SK-N-SH treated with all-trans-retinoic acid at 6 μM for 48 hours (cell line): ENCODE measurements around the gene C10orf95.
A peak's percentile ranks its signal among the peaks of the same experiment; 100 is the strongest.

ENCODE experiments used
- ATAC-seq: fragments of 200-7000 bp; cut with Tn5 transposase; 3 replicates; pipeline ENCODE4 v1.9.1; 2020; ENCODE audit warnings: mild to moderate bottlenecking, moderate library complexity
- ARNTL ChIP-seq: fragments of 450-650 bp; formaldehyde crosslinking; IDR thresholded peaks from 2 replicates; pipeline ENCODE4 v1.5.0; 2020; ENCODE audit warnings: low read depth, mild to moderate bottlenecking, moderate library complexity, borderline replicate concordance
- BACH2 ChIP-seq: fragments of 250-450 bp; sonication (Bioruptor Pico); IDR thresholded peaks from 2 replicates; pipeline ENCODE4 v1.9.0; 2021; ENCODE audit warnings: mild to moderate bottlenecking, borderline replicate concordance
- CSDC2 ChIP-seq: fragments of 250-450 bp; sonication (Bioruptor Pico); IDR thresholded peaks from 2 replicates; pipeline ENCODE4 v1.5.0; 2020; ENCODE audit warnings: mild to moderate bottlenecking, moderate library complexity
- ESRRG ChIP-seq: fragments of 250-450 bp; sonication (Bioruptor Pico); IDR thresholded peaks from 2 replicates; pipeline ENCODE4 v1.6.1; 2021; ENCODE audit warnings: mild to moderate bottlenecking
- GLIS3 ChIP-seq: fragments of 250-450 bp; sonication (Bioruptor Pico); IDR thresholded peaks from 2 replicates; pipeline ENCODE4 v1.5.0; 2020; ENCODE audit warnings: mild to moderate bottlenecking, moderate library complexity
- ISL1 ChIP-seq: fragments of 250-450 bp; sonication (Bioruptor Pico); IDR thresholded peaks from 2 replicates; pipeline ENCODE4 v2.1.2; 2022; ENCODE audit warnings: mild to moderate bottlenecking, moderate library complexity
- PATZ1 ChIP-seq: fragments of 250-450 bp; sonication (Bioruptor Pico); IDR thresholded peaks from 2 replicates; pipeline ENCODE4 v1.8.0; 2020; ENCODE audit warnings: mild to moderate bottlenecking, moderate library complexity, borderline replicate concordance
- SNAI2 ChIP-seq: fragments of 250-450 bp; sonication (Bioruptor Pico); IDR thresholded peaks from 2 replicates; pipeline ENCODE4 v1.5.0; 2020; ENCODE audit warnings: mild to moderate bottlenecking, moderate library complexity
- TCF4 ChIP-seq: fragments of 250-450 bp; sonication (Bioruptor Pico); IDR thresholded peaks from 2 replicates; pipeline ENCODE4 v1.8.0; 2021; ENCODE audit warnings: mild to moderate bottlenecking, moderate library complexity, borderline replicate concordance
- TOX ChIP-seq: fragments of 250-450 bp; sonication (Bioruptor Pico); IDR thresholded peaks from 2 replicates; pipeline ENCODE4 v1.8.0; 2021; ENCODE audit warnings: mild to moderate bottlenecking, moderate library complexity, borderline replicate concordance
- ZFP30 ChIP-seq: fragments of 450-650 bp; formaldehyde crosslinking; IDR thresholded peaks from 2 replicates; pipeline ENCODE4 v1.5.0; 2022; ENCODE audit warnings: mild to moderate bottlenecking, moderate library complexity
- ZNF565 ChIP-seq: fragments of 450-650 bp; formaldehyde crosslinking; conservative IDR thresholded peaks from 2 replicates; pipeline ENCODE4 v1.5.0; 2020; ENCODE audit warnings: low read depth, mild to moderate bottlenecking, moderate library complexity
- ZNF70 ChIP-seq: fragments of 450-650 bp; formaldehyde crosslinking; IDR thresholded peaks from 2 replicates; pipeline ENCODE4 v1.5.0; 2020; ENCODE audit warnings: mild to moderate bottlenecking, moderate library complexity
- ZNF8 ChIP-seq: fragments of 450-650 bp; formaldehyde crosslinking; IDR thresholded peaks from 2 replicates; pipeline ENCODE4 v1.5.0; 2020; ENCODE audit warnings: mild to moderate bottlenecking, moderate library complexity
- TF ChIP-seq, protein P1 (sequence below): fragments of 250-450 bp; sonication (Bioruptor Pico); IDR thresholded peaks from 2 replicates; pipeline ENCODE4 v1.5.0; 2020; ENCODE audit warnings: mild to moderate bottlenecking, moderate library complexity

The C10orf95 gene

DNA sequence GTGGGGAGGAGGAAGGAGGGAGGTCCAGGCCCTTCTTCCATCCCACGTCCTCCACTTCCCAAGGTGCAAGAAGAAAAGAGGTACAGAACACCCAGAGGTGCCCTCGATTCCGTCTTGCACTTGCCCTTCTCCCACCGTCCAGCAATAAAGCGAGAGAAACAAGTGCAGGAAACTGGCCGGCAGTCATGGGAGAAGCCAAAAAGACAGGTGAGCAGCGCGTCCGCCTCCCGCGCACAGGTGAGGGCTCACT lies 1.3 kb downstream of the C10orf95 start:
- ATAC-seq = peak; percentile 40
- TF ChIP-seq GLIS3 (CRISPR knock-in tag) (no peak), ESRRG (no peak), TCF4 (CRISPR knock-in tag) (no peak), ZNF8 (CRISPR knock-in tag) (no peak), CSDC2 (CRISPR knock-in tag) (no peak)
- TF ChIP-seq, all 23 proteins: peak for 0

DNA sequence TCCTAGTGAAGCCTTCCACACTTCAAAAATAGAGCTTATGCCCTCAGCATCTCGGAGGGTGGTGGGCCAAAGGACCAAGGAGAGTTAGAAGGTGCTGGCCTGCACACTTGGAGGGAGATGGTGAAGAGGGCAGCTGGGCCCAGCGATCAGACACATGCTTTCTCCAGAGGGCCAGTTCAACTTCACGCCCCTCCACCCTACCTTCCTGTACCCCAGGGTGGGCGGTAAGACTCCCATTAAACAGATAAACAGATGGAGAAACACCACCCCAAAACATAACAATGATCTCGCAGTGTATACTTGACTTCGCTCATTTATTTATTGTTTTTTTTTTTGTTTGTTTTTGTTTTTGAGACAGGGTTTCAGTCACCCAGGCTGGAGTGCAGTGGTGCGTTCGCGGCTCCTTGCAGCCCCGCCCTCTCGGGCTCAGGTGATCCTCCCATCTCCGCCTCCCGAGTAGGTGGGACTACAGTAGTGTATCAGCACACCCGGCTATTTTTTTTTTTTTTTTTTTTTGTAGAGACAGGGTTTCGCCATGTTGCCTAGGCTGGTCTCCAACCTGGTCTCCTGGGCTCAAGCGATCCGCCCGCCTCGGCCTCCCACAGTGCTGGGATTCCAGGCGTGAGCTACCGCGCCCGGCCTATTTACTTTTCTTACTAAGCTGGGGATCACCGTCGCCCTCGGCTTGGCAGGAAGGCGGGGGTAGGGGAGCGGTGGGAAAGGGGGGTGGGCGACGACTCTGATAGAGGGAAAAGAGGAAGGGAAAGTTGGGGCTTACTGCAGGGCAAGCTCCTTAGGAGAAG lies 1.8 kb downstream of the C10orf95 start:
- TF ChIP-seq BACH2 (CRISPR knock-in tag) = no peak
- ATAC-seq = peak; percentile 82

- TF ChIP-seq, protein P1, sequence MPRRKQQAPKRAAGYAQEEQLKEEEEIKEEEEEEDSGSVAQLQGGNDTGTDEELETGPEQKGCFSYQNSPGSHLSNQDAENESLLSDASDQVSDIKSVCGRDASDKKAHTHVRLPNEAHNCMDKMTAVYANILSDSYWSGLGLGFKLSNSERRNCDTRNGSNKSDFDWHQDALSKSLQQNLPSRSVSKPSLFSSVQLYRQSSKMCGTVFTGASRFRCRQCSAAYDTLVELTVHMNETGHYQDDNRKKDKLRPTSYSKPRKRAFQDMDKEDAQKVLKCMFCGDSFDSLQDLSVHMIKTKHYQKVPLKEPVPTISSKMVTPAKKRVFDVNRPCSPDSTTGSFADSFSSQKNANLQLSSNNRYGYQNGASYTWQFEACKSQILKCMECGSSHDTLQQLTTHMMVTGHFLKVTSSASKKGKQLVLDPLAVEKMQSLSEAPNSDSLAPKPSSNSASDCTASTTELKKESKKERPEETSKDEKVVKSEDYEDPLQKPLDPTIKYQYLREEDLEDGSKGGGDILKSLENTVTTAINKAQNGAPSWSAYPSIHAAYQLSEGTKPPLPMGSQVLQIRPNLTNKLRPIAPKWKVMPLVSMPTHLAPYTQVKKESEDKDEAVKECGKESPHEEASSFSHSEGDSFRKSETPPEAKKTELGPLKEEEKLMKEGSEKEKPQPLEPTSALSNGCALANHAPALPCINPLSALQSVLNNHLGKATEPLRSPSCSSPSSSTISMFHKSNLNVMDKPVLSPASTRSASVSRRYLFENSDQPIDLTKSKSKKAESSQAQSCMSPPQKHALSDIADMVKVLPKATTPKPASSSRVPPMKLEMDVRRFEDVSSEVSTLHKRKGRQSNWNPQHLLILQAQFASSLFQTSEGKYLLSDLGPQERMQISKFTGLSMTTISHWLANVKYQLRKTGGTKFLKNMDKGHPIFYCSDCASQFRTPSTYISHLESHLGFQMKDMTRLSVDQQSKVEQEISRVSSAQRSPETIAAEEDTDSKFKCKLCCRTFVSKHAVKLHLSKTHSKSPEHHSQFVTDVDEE (CRISPR knock-in tag) = no peak
- ATAC-seq = no peak
Observed at GRCh38 chr10:102444851-102445250, 6.5 kb downstream of the C10orf95 start.

- ATAC-seq = no peak
- TF ChIP-seq BACH2 (CRISPR knock-in tag) = no peak
- TF ChIP-seq TCF4 (CRISPR knock-in tag) = no peak
- TF ChIP-seq SNAI2 (CRISPR knock-in tag) = no peak
- TF ChIP-seq PATZ1 (CRISPR knock-in tag) = no peak
- TF ChIP-seq ZNF70 (CRISPR knock-in tag) = no peak
- TF ChIP-seq ARNTL (CRISPR knock-in tag) = no peak
- TF ChIP-seq, protein P1 (CRISPR knock-in tag) = no peak
- TF ChIP-seq ISL1 (CRISPR knock-in tag) = no peak
- TF ChIP-seq ESRRG = no peak
- no peak for TF ChIP-seq TOX (CRISPR knock-in tag)
Observed at GRCh38 chr10:102438374-102438773, 13.0 kb downstream of the C10orf95 start.

DNA sequence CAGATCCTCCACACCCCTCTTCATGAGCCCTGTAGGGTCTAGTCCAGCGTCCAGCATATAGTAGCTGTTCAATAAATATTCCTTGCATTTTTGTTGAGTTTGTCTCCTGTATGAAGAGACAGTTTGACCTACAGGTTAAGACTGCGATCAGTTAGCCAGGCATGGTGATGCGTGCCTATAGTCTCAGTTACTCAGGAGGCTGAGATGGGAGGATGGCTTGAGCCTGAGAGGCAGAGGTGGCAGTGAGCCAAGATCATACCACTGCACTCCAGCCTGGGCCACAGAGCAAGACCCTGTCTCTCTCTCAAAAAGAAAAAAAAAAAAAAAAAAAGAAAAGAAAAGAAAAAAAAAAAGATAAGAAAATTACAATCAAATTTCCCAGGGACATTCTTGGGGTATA lies 13.8 kb downstream of the C10orf95 start:
- no peak for ATAC-seq
- TF ChIP-seq, protein P1 (CRISPR knock-in tag) = no peak
- TF ChIP-seq ZNF565 (CRISPR knock-in tag) (no peak), ARNTL (CRISPR knock-in tag) (no peak), ZFP30 (no peak), ESRRG (no peak), BACH2 (CRISPR knock-in tag) (no peak)
